Measurements from ENCODE around the gene HNRNPD.

DNA sequence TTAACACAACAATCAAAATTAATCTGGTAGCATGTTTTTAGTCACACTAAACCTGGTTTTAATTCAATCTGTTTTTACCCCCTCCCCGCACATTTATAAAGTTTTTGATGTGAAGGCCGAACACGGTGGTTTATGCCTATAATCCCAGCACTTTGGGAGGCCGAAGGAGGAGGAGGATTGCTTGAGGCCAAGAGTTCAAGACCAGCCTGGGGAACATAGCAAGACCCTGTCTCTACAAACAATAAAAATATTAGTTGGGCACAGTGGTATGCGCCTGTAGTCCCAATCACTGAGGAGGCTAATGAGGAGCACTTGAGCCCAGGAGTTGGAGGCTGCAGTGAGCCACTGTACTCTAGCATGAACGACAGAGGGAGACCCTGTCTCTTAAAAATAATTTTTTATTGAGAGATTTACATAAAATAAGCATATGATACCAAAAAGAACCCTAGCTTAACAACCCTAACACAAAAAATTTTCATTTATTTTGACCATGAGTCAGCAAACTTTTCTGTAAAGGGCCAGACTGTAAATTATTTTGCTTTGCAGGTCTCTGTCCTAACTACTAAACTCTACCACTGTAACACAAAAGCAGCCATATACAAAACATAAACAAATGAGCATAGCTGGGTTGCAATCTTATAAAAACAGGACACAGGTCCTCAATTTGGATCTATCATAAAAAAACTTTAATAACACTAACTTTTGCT lies 21.5 kb downstream of the HNRNPD start:
- TF ChIP-seq HOXA7 (CRISPR knock-in tag; IDR thresholded peaks at IDR 0.05), result 0 out of 2 replicates have a peak, but pooled peaks have one; percentile 24
- no peak for TF ChIP-seq SMC3 (IDR thresholded peaks at IDR 0.05)

Data from A549 (cell line).